Activated naive CD8-positive, alpha-beta T cell treated with anti-CD3 and anti-CD28 coated beads, Interleukin-2, amount 50 U/mL, for 16 hours (primary cell): Measurements from ENCODE around the gene KIF14.

Experiments used
- DNase-seq: peaks from one replicate; pipeline ENCODE4 v3.0.0-alpha.2; 2020; ENCODE audit warnings: low read depth, low spot score

Gene KIF14

GRCh38 chr1:200620273-200621131 is at the start of gene KIF14:
KIF14 (minus strand) TSS chr1:200620751; CDS start chr1:200618723, 2,028 bp downstream.
- peak; percentile 88 for DNase-seq

- DNase-seq = peak; percentile 81
Measured at GRCh38 chr1:200669314-200670241, 49.0 kb upstream of the KIF14 start, which contains the start of gene DDX59. DDX59 (minus strand) TSS chr1:200669907; CDS start chr1:200666740, 3,167 bp downstream.

GRCh38 chr1:200668514-200669313 is 48.2 kb upstream of the KIF14 start:
- DNase-seq = no peak

- DNase-seq = no peak
Measured at GRCh38 chr1:200666309-200666708, 45.8 kb upstream of the KIF14 start.

- DNase-seq = no peak
Measured at GRCh38 chr1:200665861-200666260, 45.3 kb upstream of the KIF14 start.

- no peak for DNase-seq
Measured at GRCh38 chr1:200660719-200661118, 40.2 kb upstream of the KIF14 start.

GRCh38 chr1:200659269-200659668 is 38.7 kb upstream of the KIF14 start:
- DNase-seq = no peak

GRCh38 chr1:200658037-200658818 is 37.7 kb upstream of the KIF14 start:
- no peak for DNase-seq

GRCh38 chr1:200654660-200655059 is 34.1 kb upstream of the KIF14 start:
- no peak for DNase-seq

- DNase-seq = no peak
Measured at GRCh38 chr1:200653022-200653462, 32.5 kb upstream of the KIF14 start.

- DNase-seq = no peak
Measured at GRCh38 chr1:200652378-200652777, 31.8 kb upstream of the KIF14 start.

- DNase-seq = no peak
Measured at GRCh38 chr1:200646515-200646914, 26.0 kb upstream of the KIF14 start.

GRCh38 chr1:200644021-200644420 is 23.5 kb upstream of the KIF14 start:
- DNase-seq = no peak

GRCh38 chr1:200642481-200642880 is 21.9 kb upstream of the KIF14 start:
- no peak for DNase-seq

- no peak for DNase-seq
Measured at GRCh38 chr1:200640963-200641401, 20.4 kb upstream of the KIF14 start.

GRCh38 chr1:200640373-200640962 is 19.9 kb upstream of the KIF14 start:
- no peak for DNase-seq

GRCh38 chr1:200638073-200638472 is 17.5 kb upstream of the KIF14 start:
- DNase-seq = no peak

- no peak for DNase-seq
Measured at GRCh38 chr1:200636681-200637080, 16.1 kb upstream of the KIF14 start.

- DNase-seq = no peak
Measured at GRCh38 chr1:200634261-200635122, 13.9 kb upstream of the KIF14 start.
